ENCODE measurements around the gene KDM4C.

KDM4C gene

GRCh38 chr9:7139886-7140285 lies 382.1 kb downstream of the KDM4C start:
- no peak for TF ChIP-seq CTCF (IDR thresholded peaks at IDR 0.05)
- Mint-ChIP-seq H3K9me3 (no peaks in the 10 kb centered on the region), H3K36me3 (ENCODE audit: low read depth) (peaks cover 10% of the 10 kb centered on the region), H3K4me1 (no peaks in the 10 kb centered on the region), H3K27me3 (ENCODE audit: low read depth, poor library complexity) (no peaks in the 10 kb centered on the region), H3K4me3 (no peak overlapping the region), H3K27ac (no peak overlapping the region)
- DNase-seq, result no peak

- H3K4me1 Mint-ChIP-seq, result peaks cover 2% of the 10 kb centered on the region
Measured at GRCh38 chr9:7140401-7140800, 382.6 kb downstream of the KDM4C start.

GRCh38 chr9:7143645-7144200 lies 385.9 kb downstream of the KDM4C start:
- Mint-ChIP-seq H3K27ac (no peak overlapping the region), H3K4me3 (no peak overlapping the region), H3K27me3 (ENCODE audit: low read depth, poor library complexity) (no peaks in the 10 kb centered on the region), H3K36me3 (ENCODE audit: low read depth) (no peaks in the 10 kb centered on the region), H3K4me1 (peaks cover 22% of the 10 kb centered on the region), H3K9me3 (no peaks in the 10 kb centered on the region)
- no peak for TF ChIP-seq CTCF (IDR thresholded peaks at IDR 0.05)
- DNase-seq, result no peak

More at GRCh38 chr9:7140401-7140800, 382.6 kb downstream of the KDM4C start:
- no peak for DNase-seq
- Mint-ChIP-seq H3K27me3 (ENCODE audit: low read depth, poor library complexity) (no peaks in the 10 kb centered on the region), H3K27ac (no peak overlapping the region), H3K9me3 (no peaks in the 10 kb centered on the region), H3K4me3 (no peak overlapping the region), H3K36me3 (ENCODE audit: low read depth) (peaks cover 4% of the 10 kb centered on the region)
- no peak for TF ChIP-seq CTCF (IDR thresholded peaks at IDR 0.05)

- no peak for TF ChIP-seq CTCF (IDR thresholded peaks at IDR 0.05)
- Mint-ChIP-seq H3K4me1 (peaks cover 22% of the 10 kb centered on the region), H3K27me3 (ENCODE audit: low read depth, poor library complexity) (no peaks in the 10 kb centered on the region), H3K9me3 (no peaks in the 10 kb centered on the region), H3K27ac (no peak overlapping the region), H3K36me3 (ENCODE audit: low read depth) (no peaks in the 10 kb centered on the region), H3K4me3 (no peak overlapping the region)
- no peak for DNase-seq
Measured at GRCh38 chr9:7144265-7145046, 386.7 kb downstream of the KDM4C start.

GRCh38 chr9:7145361-7146069 lies 387.7 kb downstream of the KDM4C start:
- no peaks in the 10 kb centered on the region for H3K9me3 Mint-ChIP-seq
- no peak overlapping the region for H3K4me3 Mint-ChIP-seq
- no peak for DNase-seq
- no peak overlapping the region for H3K27ac Mint-ChIP-seq
- peaks cover 22% of the 10 kb centered on the region for H3K4me1 Mint-ChIP-seq
- no peak for TF ChIP-seq CTCF (IDR thresholded peaks at IDR 0.05)
- H3K27me3 Mint-ChIP-seq (ENCODE audit: low read depth, poor library complexity), result no peaks in the 10 kb centered on the region
- no peaks in the 10 kb centered on the region for H3K36me3 Mint-ChIP-seq (ENCODE audit: low read depth)

Measured in nephron progenitor cell (in vitro differentiated cells).